CD4-positive, alpha-beta T cell treated with Interleukin-21 for 1 hour (primary cell): Measurements from ENCODE around the gene SHISA9.

Experiments
- DNase-seq: peaks from one replicate; pipeline ENCODE4 v3.0.0-alpha.2; 2020

The SHISA9 gene

DNA sequence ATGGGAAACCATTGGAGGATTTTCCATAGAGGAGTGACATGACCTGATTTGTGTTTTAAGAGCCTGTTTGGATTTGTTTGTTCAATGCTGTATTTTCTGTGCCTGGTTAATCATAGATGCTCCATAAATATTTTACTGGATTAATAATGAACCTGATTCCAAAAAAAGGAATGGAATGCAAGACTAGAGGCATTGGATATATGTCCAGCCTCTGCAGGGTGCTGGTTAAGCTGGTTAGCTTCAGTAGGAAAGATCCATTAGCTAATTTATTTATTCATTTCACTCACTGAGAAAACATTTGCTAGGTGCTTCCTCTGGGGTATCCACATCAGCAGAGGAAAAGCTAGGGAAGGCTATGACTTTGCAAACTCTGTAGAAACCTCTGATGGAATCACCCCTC lies 57.7 kb downstream of the SHISA9 start:
- no peak for DNase-seq

DNA sequence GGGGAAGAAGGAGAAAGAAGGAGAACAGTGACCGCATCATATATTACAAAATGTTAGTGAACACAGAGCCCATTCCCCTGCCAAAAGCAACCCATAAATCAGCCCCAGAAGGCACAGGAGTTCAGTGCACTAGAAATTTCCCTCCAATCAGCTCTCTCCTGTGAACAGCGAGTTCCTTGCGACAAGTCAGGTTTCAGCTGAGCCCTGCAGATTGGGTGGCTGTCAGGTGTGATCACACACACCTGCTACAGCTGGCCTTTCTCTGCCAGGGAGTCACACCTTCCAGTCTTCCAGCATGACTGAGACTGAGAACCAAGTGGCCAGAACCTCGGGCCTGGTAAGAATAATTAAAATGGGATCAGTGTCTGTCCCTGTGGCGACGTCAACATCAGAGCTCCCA lies 60.2 kb downstream of the SHISA9 start:
- DNase-seq = no peak

DNA sequence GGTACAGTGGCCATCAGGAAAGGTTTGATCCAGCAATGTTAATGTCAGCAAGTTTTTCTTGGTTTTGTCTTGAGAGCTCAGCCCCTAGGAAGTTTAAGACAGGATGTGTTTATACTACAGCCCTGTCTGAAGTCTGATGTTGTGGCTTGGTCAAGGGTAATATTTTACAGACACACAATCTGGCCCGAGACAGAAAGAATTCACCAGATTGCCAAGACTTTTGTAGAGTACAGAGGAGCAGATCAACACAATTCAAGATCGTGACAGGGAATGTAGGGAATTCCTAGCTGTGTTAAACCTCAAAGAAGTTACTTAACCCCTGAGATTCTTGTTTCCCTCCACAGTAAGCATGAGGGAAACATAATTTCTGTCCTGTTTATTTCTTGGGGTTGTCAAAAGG lies 63.1 kb downstream of the SHISA9 start:
- no peak for DNase-seq

DNA sequence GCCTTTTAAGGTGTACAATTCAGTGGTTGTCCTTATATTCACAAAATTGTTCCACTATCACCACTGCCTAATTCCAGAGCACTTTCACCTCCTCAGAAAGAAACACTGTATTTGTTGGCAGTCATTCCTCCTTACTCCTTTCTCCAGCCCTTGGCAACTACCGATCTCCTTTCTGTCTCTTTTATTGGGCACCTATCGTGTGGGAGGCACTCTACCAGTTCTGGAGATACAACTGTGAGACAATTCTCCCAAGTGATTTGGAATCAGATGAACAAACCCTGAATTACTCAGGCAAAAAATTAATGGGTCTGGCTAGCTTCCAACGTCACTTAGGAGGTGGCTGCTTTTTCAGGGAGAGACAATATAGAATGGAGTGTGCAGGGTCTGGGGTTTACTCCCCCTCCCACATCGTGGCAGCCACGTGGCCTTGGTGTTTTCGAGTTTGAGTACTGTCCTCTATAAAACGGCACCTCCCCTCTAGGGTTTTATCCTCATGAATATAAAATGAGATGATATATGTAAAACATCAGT lies 63.9 kb downstream of the SHISA9 start:
- no peak for DNase-seq

DNA sequence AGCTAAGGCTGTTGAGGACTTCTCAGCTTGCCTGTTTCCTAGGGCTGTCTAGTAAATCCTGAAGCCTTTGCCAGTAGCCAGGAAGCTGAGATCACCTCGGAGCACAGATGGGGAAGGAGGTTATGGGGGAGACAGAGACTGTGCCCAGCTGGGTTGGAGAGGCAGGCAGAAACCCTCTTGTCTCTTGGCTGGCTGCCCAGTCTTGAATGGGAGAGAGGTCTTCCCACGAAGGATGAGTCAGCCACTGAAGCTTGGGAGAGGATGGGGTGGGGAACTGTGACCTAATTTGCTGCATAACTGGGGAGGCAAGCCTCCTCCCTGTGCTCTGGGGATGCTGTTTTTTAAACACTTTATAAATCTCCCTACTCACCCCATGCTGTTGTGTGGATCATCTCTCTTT lies 69.8 kb downstream of the SHISA9 start:
- no peak for DNase-seq

DNA sequence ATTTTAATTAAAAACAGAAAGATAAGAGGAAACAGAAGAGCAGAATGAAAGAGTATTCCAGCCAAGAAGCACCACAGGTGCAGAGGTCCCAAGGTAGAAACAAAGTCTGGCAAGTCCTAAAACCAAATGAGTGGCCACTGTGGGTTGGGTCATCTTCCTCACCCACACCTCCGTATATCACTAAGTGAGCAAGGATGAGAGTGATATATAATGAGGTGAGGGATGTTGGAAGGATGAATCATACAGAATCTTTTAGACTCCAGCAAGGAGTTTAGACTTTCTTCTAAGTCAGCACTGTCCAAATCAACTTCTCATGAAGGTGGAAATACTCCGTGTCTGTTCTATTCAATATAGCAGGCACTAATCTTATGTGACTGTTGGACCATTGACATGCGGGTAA lies 70.8 kb downstream of the SHISA9 start:
- no peak for DNase-seq

DNA sequence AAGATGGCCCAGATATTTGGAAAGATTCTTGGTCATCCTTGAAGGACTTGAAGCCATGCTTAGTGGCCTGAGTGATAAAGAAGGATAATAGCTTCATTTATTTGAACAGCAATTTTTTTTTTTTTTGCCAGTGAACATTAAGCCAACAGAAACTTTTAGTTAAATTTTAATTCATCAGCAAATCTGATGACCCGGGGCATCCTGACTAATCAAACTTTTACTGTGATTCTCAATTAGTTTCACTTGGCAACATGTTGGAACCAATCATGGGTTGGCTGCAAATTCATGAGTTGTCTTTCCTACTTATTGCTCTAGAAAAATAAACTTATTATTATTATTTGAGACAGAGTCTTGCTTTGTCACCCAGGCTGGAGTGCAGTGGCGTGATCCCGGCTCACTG lies 74.4 kb downstream of the SHISA9 start:
- DNase-seq = no peak

DNA sequence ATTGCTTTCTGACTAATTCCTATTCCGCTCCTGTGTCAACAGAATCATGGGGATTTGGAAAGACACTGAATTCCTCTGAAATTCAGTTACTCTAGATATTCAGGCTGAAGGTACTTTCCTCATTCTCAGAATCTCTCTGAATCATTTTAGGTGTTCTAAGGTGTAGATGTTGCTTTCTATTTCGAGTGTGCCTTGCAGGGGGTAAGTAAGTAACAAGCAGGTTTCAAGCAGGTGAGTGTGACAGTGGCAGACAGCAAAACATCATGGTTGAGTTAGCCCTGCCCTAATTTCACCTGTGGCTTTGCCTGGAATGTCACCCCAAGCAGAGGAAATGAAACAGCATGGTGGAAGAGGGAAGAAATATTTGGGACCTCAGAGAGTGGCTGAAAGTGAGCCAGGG lies 75.1 kb downstream of the SHISA9 start:
- no peak for DNase-seq

DNA sequence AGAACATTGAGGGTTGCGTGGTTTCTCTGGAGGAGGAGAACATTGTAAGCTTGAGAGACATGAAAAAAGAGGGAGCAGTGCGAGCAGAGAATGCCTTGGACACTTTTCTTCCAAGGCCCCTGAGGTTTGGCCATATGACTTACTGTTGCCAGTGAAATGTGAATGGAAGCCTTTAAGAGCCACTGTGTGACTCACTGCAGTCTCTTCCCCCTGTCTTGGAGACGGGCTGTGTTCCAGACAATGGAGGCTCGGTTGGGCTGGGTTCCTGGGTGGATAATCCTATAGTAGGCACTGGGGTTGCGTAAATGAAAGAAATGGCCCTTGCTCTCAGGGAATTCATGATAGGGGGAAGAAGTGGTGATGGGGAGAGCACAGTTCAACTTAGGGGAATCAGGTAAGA lies 75.5 kb downstream of the SHISA9 start:
- DNase-seq = no peak

DNA sequence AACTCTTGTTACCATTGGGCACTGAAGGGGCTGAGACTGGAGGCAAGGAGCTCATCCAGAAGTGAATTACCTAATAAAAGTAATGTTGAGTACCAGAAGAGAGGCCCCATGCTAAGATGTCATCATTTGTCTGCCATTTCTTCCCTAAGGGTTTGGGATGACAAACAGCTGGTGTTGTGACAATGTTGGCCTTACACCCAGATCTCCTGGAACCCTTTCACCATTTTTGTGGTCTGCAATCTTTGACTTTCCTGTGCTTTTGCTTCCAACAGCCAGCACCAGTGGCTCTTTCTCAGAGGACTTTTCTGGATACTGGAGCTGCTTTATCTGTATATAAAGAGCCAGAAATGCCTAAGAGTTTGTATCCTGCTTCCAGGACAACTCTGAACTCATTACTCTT lies 84.1 kb downstream of the SHISA9 start:
- no peak for DNase-seq

DNA sequence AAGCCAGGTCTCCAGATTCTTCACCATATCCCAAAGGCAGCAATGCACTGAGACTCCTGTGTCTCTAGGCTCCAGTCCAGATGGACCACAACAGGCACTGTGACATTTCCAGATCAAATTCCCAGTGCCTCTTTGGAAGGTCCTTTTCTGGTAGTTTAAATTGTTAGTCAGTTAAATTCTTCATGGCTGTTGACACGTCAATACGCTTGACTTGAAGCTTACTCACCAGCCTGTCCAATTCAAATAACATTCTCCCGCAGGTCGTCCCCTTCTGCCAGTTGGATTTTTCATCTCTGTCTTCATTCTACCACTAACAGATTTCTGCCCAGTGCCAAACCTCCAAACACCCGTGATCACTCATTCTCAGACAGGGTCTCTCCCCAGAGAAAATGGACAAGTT lies 86.7 kb downstream of the SHISA9 start:
- DNase-seq = no peak

DNA sequence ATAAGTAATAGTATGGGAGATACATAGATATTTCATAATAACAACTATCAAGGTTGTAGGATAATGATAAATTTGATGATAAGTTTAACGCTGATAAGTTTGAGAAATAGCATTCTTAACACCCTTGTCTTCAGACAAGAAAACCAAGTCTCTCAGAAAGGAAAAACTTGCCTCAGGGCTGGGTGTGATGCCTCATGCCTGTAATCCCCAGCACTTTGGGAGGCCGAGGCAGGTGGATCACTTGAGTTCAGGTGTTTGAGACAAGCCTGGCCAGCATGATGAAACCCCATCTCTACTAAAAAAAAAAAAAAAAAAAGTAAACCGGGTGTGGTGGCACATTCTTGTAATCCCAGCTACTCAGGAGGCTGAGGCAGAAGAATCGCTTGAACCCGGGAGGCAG lies 90.7 kb downstream of the SHISA9 start:
- DNase-seq = no peak

DNA sequence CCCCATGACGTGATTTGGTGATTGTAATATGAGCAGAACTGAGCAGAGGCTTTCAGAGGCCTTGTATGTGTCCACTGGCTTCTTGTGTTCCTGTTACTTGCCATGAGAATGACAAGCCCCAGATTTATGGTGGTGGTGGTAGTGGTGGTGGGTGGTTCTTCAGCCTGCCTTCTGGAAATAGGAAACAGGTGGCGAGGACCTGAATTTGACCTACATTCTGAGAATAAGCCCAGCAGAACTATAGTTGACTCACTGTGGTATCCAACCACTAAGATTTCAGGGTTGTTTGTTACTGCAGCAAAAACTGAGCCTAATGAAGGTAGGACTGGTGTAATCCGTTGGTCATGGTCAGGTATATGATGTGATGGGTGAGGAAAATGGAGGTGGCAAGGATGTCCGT lies 93.0 kb downstream of the SHISA9 start:
- no peak for DNase-seq

DNA sequence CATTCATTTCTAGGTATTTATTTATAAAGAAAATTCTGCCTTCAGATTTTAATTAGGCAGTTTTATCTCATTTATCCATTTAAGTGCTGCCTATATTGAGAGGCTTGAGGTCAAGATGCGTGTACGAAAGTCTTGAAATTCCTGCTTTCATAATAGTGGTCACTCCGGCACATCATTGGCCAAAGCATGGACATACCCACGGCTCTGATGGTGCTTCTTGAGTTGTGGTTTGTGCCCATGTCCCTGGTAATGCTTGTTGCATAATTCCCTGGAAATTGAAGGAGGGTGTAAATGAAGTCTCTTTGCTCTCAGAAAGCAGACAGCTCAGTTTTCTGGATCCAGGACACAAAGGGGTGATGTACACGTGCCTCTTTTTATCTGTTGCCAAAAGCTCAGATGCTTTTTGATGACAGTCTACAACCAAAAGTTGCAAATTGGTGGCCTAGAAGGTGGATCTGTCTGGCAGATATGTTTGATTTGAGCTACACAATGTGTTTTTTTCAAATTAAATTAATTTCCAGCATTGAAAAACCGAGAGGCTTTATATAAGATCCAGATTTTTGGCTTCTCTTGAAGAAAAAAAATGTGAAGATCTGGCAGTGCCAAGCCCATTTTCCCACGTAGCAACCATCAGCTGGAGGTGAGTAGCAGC lies 94.4 kb downstream of the SHISA9 start:
- no peak for DNase-seq

DNA sequence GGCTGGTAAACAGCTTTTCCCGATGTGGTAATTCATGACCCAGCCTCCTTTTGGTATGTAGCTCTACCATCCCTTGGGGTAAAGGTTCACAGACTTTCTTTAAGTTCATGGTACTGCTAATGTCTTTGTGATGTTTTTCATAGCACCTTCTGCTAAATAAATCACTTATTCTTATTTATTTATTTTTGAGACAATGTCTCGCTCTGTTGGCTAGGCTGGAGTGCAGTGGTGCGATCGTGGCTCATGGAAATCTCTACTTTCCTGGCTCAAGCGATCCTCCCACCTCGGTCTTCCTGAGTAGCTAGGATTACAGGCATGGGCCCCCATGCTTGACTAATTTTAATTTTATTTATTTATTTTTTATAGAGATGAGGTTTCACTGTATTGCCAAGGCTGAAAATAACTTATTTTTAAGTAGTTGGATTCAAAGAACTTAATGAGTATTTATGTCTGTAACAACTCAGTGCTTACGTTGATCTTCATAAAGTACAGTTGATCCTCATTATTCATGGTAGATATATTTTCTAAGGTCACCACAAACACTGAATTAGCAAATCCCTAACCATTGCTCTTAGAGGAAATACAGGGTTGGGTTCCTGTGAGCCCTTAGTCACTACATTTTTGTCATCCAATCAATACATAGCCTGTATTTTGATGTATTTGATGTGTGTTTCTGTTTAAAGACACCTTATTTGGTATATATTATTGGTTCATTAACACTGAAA lies 97.1 kb downstream of the SHISA9 start:
- DNase-seq = no peak

DNA sequence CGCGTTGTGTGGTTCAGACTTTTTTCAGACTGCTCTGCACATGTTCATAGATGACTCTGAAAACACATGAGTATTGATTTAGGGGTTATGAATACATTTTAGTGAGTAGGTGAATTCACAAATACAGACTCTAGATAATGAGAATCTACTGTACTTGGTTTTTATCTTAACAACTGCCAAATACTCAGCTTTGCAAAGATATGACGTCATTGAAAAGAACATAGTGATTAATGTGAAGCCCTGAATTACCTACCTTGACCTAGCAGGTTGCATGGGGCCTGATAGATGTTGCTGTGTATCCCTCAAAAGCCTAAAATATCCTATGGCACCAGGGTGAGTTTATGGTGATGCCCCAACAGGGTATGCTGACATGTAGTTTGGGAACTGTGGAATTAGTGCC lies 98.0 kb downstream of the SHISA9 start:
- no peak for DNase-seq

DNA sequence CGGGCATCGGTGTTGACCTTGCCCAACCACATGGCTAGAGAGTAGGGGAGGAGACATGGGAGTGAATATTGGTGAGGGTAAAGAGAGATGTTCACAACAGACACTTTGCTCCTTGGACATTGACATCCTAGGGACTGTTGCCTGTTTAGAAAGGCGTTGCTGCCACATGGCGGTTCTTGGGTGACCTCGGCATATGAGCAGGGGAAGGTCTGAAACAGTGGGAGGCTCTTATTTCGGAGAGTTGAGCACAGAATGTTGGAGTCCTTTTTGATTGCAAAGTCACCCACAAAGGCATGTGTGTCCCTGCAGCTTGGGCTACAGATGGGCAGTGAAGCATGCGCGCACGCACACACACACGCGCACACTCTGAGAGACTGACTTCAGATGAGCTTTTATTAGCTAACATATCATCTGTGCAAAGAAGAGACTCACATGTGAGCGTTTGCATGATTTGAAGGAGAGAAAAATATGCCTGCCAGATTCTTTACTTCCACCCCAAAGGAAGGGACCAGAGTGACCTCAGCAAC lies 104.4 kb downstream of the SHISA9 start:
- no peak for DNase-seq

DNA sequence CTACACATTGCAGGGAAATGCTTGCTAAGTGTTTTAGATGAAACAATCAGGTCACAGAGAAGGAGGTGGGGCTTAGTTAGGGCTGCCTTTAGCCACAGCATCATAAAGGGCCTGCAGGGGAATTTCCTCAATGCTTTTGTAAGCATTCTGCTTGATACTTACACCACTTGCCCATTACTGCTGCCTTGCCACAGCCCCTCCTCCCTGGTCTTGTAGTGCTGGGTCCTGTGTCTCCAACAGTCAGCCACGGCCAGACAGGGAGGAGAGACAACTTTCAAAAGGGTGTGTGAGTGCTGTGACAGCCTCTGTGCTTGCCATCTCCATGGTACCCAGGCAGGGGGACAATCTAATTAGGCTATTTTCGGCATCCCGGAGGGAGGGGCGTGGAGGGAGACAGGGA lies 111.2 kb downstream of the SHISA9 start:
- no peak for DNase-seq

DNA sequence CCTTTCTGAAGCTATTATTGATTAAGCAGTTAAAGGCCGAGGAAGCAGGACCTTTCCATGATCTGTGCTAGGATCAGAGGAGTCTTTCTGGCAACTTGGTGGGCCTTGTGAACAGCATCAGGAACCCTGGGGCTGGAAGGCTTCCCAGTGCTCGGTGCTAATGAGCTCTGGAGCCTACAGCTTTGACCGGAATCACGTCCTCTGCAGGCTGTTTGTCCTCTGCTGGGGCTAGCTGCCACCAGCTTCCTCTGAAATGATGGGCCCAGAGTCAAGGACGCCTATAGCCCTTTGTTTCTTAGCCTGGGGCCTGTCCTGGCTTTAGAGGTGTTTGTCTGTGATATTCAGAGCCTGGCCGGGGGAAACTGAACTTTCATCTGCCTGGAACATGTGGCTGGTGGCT lies 111.6 kb downstream of the SHISA9 start:
- no peak for DNase-seq

DNA sequence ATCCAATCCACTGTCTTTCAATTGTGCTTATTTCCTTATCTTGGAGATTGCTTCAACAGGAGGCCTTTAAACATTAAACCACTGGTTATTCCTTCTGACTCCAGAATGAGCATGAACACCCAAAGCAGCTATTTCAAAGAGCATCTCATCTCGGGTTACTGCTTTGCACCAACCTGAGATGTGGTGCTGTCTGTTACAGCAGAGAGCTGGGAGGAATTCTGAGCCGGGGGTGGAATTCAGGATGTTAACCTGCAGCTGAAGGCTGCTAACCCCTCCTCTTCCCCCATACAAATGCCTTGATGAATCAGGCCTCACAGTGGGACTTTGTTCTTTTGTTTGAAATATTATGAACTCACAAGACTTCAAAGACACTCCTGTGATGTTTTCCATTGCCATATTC lies 113.1 kb downstream of the SHISA9 start:
- DNase-seq = no peak

DNA sequence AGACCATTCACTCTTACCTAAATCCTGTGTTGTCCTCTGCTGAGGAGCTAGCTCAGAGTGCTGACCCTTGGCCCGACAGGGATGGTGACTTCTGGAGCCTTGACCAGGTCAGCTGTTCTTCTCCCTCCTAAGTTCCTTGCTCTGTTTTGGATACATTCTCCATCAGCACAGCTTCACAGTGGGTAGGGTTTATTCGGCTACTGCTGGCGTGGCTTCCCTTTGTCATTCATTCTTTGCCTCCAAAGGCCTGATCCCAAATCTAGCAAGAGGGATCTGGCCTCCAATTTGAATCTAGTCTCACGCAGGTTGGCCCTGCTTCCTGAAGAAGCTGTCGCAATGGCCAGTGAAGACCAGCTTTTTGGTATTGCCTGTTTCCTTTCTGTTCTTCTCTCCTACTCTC lies 116.6 kb downstream of the SHISA9 start:
- DNase-seq = no peak

DNA sequence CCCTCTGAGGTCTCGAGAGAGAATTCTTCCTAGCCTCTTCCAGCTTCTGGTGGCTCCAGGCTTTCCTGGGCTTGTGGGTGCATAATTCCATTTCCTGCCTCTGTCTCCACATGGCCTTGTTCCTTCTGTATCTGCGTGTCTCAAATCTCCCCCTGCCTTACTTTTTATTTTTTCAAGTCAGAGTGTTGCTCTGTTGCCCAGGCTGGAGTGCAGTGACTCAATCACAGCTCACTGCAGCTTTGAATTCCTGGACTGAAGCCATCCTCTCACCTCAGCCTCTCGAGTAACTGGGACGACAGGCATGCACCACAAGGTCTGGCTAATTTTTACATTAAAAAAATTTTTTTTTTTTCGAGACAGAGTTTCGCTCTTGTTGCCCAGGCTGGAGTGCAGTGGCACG lies 120.6 kb downstream of the SHISA9 start:
- DNase-seq = no peak

DNA sequence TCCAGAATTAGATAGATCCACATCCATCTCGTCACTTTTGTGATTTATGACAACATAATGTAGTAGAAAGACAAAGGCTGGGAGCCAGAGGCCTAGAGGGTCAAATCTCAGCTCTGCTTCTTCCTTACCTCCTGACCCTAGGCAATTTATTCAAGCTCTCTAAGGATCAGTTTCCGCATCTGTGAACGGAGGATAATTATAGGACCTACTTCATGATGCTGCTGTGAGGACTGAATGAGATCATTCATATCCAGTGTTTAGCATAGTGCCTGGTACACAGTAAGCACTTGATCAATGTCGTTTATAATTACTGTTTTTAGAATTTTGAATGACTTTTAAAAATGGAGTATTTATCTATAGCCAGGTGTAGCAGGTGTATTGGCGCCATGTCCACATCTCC lies 128.4 kb downstream of the SHISA9 start:
- DNase-seq = no peak

DNA sequence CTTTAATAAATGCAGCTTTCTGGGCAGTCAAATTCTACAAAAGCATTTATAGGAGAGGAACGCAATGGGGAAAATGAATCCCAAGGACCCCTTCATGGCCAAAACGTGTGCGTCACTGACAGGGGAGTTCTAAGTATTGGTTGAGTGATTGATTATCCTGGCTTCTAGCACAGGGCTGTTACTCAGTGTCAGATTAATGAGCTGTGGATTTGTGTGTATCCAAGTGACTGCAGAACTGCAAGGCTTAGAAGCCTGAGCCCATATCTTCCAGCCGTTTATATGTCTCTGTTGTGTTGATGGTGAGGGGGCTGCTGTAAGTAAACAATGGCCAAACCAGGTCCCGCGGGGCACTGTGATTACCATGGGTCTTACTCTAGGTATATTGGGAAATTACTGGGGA lies 129.4 kb downstream of the SHISA9 start:
- no peak for DNase-seq

DNA sequence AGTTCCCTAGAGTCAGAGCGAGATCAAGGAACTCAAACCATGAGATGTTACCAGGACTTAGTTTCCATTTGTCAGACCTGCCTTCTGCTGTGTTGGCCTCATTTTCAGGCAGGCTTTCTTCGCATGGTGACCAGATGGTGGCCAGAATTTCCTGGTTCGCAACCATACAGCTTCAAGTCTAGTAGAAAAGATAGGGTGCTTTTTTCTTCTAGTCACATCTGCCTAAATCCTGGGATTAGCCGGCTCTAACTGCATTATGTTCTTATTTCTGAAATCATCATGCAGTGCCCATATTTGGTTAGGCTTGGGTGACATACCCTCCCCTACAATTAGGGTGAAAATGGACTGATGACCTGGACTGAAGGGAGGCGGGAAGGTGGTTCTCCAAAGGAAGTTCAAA lies 131.5 kb downstream of the SHISA9 start:
- DNase-seq = no peak
